Bronchial smooth muscle cell (primary cell): ENCODE data around the gene VWA5A. TPM values are rescaled to one million over a fixed set of nuclear protein-coding genes. Genes with fewer than 3 reads are reported as not detected.

Experiments used
- total RNA-seq: library from RNA; depleted of rRNA; stranded (reverse); fragments of >200 nt; gene quantifications from 2 replicates; pipeline ENCODE4 v1.2.1, GENCODE V29; 2014

Gene VWA5A
- total RNA-seq = 20.9 and 25.5 TPM in 2 replicates

GRCh38 chr11:124114942-124115781, at the start of gene VWA5A:
Gene VWA5A, plus strand, starts transcription at chr11:124115450. Its CDS starts 2,062 bp downstream, at chr11:124117512.

GRCh38 chr11:124183068-124183467, 67.8 kb downstream of the VWA5A start, which contains the start of gene OR10D3:
Gene OR10D3, plus strand, starts transcription at chr11:124183345. Its CDS starts 1,925 bp downstream, at chr11:124185270.

Other genes starting within 250 kb of the VWA5A start
- gene TMEM225, start 229.8 kb upstream of the VWA5A start, total RNA-seq = not detected in 2 replicates
- not detected in 2 replicates for gene OR8D4, start 213.3 kb upstream of the VWA5A start, total RNA-seq
- gene OR4D5, start 175.8 kb upstream of the VWA5A start, total RNA-seq = not detected in 2 replicates
- gene OR6T1, start 171.6 kb upstream of the VWA5A start, total RNA-seq = not detected in 2 replicates
- gene OR10S1, start 137.7 kb upstream of the VWA5A start, total RNA-seq = not detected in 2 replicates
- gene OR10G6, start 120.3 kb upstream of the VWA5A start, total RNA-seq = not detected in 2 replicates
- not detected in 2 replicates for gene OR10G4, start 102.5 kb upstream of the VWA5A start, total RNA-seq
- gene OR10G9, start 92.4 kb upstream of the VWA5A start, total RNA-seq = not detected in 2 replicates
- gene OR10G8, start 88.7 kb upstream of the VWA5A start, total RNA-seq = not detected in 2 replicates
- not detected in 2 replicates for gene OR10G7, start 74.1 kb upstream of the VWA5A start, total RNA-seq
- not detected in 2 replicates for gene OR10D3, start 67.9 kb downstream of the VWA5A start, total RNA-seq
- gene OR8G1, start 125.6 kb downstream of the VWA5A start, total RNA-seq = not detected in 2 replicates
- not detected in 2 replicates for gene OR8G5, start 140.9 kb downstream of the VWA5A start, total RNA-seq
- under 0.01 TPM in 1 of 2 replicates, not detected in the other for gene OR8D1, start 198.5 kb downstream of the VWA5A start, total RNA-seq
- not detected in 2 replicates for gene OR8D2, start 204.7 kb downstream of the VWA5A start, total RNA-seq